GM12864 (cell line): ENCODE measurements around the gene ACBD5.
"Not testable (repeated sequence)": the region's sequence is repeated elsewhere in the genome, so short reads cannot be mapped to it uniquely, and the experiment has no call there.

Experiments
- DNase-seq: peaks from one replicate; pipeline ENCODE4 v3.0.0-alpha.2; 2011; ENCODE audit warnings: low read depth
- H3K4me3 ChIP-seq: 2 replicates; pipeline ENCODE4 v1.5.1; 2011; ENCODE audit warnings: mild to moderate bottlenecking, low read depth, low read length, control low read depth
- CTCF ChIP-seq: IDR thresholded peaks from 2 replicates; pipeline ENCODE4 v1.5.1; 2011; ENCODE audit warnings: low read depth, mild to moderate bottlenecking, moderate library complexity, low read length, control low read depth, inconsistent platforms; ENCODE audit errors: missing control alignments

ACBD5 gene

GRCh38 chr10:27169849-27170248 lies 70.7 kb downstream of the ACBD5 start:
- TF ChIP-seq CTCF = no peak
- no peak for DNase-seq
- no peak overlapping the region for H3K4me3 ChIP-seq

GRCh38 chr10:27158421-27158820 lies 82.2 kb downstream of the ACBD5 start:
- no peak for DNase-seq
- H3K4me3 ChIP-seq = no peak overlapping the region
- no peak for TF ChIP-seq CTCF

- no peak for TF ChIP-seq CTCF
- peak overlapping the region; percentile 92 for H3K4me3 ChIP-seq
- DNase-seq = no peak
Measured at GRCh38 chr10:27157150-27157549, 83.4 kb downstream of the ACBD5 start.

GRCh38 chr10:27156566-27156965 lies 84.0 kb downstream of the ACBD5 start:
- not testable (repeated sequence) for DNase-seq
- peak overlapping the region; percentile 92 for H3K4me3 ChIP-seq

DNA sequence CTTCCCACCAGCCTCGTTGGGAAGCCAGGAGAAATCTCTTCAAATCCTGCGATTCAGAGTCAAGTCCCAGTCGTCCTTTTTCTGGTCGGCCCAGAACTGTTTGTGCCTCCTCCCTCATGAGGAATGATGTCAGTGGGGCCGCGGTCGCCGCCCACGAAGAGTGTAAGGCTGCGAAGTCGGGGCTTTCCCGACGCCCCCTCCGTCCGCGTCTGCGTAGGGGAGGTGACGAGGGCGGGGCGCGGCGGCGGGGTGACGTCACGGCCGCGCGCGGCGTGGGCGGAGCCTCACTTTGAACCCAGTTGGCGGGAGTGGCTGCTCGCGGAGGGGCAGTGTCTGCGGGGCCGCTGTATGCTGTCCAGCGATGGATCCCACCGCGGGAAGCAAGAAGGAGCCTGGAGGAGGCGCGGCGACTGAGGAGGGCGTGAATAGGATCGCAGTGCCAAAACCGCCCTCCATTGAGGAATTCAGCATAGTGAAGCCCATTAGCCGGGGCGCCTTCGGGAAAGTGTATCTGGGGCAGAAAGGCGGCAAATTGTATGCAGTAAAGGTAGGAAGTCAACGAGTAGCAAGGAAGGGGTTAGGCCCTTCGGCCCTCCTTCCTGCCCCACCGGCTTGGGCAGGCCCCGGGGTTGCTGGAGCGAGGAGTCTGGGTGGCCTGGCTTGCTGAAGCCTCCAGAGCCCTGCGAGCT lies 85.4 kb downstream of the ACBD5 start, which contains the start of gene MASTL:
Gene MASTL, plus strand, starts transcription at position 287 of the 689 bp plus-strand sequence. Its CDS starts 75 bp downstream, at position 362.
- peak; percentile 82 for DNase-seq
- no peak for TF ChIP-seq CTCF
- H3K4me3 ChIP-seq = peak within 1 kb of the TSS; percentile 92

- DNase-seq = no peak
- H3K4me3 ChIP-seq = peak overlapping the region; percentile 92
- no peak for TF ChIP-seq CTCF
Measured at GRCh38 chr10:27153845-27154193, 86.8 kb downstream of the ACBD5 start.

GRCh38 chr10:27153329-27153728 lies 87.3 kb downstream of the ACBD5 start:
- peak overlapping the region; percentile 92 for H3K4me3 ChIP-seq
- no peak for TF ChIP-seq CTCF
- DNase-seq = no peak
